ENCODE results near the gene ST3GAL2. TPM values are rescaled to one million over a fixed set of nuclear protein-coding genes. Genes with fewer than 3 reads are reported as not detected.
"Not testable (repeated sequence)": the region's sequence is repeated elsewhere in the genome, so short reads cannot be mapped to it uniquely, and the experiment has no call there.

ST3GAL2 gene
- total RNA-seq, 3 donors from 2014 or later = 15.0 to 18.1 (median 15.6) TPM

DNA sequence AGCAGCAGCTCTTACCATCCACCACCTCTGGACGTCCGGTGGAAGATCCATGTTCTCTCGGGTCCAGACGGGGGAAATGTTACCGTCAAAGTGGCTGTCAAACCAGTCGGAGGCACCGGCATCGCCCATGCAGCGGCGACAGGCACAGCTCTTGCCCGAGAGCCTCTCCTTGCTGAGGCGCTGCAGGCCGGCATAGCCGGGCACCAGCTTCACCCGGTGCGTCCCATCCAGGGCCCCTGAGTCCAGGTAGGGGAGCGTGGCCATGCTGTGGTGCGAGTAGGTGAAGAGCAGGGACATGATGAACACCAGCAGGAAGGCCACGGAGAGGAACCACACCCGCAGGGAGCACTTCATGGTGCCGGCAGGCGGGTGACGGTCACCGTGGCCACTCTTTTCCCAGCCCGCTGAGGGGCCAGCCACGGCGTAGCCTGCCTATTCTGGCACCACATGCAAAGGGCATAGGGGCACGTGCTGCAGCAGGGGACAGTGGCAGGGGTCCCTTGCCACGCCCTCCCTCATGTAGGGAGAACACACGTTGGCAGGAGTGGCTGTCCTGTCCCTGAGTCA lies 40.6 kb downstream of the ST3GAL2 start:
- no peak for ATAC-seq
- peaks cover 5% of the 10 kb centered on the region for H3K4me1 Mint-ChIP-seq (ENCODE audit: low read depth)
- peaks cover 2% of the 10 kb centered on the region for H3K36me3 Mint-ChIP-seq (ENCODE audit: insufficient read depth)
- DNase-seq = no peak
- H3K4me3 Mint-ChIP-seq = no peak overlapping the region
- H3K27me3 Mint-ChIP-seq (ENCODE audit: low read depth) = no peaks in the 10 kb centered on the region
- H3K9me3 Mint-ChIP-seq = no peaks in the 10 kb centered on the region

DNA sequence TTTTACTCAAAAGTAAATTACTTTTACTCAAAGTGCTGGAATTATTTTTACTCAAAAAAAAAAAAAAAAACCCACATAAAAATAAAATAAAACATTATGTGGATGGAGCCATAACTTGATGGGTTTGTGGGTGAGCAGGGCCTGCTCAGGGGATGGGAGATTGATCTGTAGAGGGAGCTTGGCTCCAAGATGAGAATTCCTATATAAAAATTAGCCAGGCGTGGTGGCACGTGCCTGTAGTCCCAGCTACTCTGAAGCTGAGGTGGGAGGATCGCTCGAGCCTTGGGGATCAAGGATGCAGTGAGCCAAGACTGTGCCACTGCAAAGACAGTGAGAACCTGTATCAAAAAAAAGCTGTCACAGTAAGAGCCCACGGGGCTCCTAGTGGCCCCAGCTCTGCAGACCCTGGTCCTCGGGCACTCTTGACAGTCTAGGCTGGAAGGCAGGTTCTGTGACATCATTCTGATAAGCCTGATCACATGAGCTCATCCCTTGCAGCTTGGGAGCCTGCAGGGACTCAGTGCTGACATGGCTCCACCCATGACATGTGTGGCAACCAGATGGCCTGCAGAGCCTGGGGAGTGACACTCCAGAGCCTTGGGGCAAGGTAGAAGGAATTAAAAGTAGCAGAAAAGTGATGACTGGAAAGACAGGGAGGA lies 42.5 kb downstream of the ST3GAL2 start:
- Mint-ChIP-seq H3K4me3 (no peak overlapping the region), H3K36me3 (ENCODE audit: insufficient read depth) (peaks cover 2% of the 10 kb centered on the region), H3K27me3 (ENCODE audit: low read depth) (no peaks in the 10 kb centered on the region), H3K4me1 (ENCODE audit: low read depth) (peaks cover under 1% of the 10 kb centered on the region), H3K9me3 (no peaks in the 10 kb centered on the region)
- ATAC-seq = no peak
- DNase-seq = no peak

DNA sequence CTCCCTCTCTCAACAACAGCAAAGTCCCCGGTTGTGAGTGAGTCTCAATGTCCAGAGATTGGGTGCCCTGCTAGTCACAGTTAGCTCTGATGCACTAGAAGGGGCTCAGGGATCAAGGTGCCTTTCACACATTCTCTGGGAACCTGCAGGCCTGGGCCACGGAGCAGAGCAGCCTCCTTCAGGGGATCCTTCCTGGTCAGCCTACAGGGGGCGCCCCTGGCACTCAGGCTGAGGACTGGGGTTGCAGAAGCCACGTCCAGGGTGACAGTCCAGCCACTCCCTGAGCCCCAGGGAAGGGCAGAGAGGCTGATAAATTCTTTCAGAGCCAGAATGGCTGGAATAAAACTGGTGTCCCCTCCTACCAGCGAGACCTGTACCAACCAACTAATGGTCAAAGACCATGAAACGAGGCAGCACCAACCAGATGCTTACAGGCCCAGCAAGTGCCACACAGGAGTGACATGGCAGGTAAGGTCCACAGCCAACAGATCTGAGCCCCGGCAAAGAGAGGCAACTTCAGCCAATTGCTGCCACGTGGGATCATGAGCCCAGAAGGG lies 43.5 kb downstream of the ST3GAL2 start:
- Mint-ChIP-seq H3K36me3 (ENCODE audit: insufficient read depth) (peaks cover 2% of the 10 kb centered on the region), H3K9me3 (no peaks in the 10 kb centered on the region)

DNA sequence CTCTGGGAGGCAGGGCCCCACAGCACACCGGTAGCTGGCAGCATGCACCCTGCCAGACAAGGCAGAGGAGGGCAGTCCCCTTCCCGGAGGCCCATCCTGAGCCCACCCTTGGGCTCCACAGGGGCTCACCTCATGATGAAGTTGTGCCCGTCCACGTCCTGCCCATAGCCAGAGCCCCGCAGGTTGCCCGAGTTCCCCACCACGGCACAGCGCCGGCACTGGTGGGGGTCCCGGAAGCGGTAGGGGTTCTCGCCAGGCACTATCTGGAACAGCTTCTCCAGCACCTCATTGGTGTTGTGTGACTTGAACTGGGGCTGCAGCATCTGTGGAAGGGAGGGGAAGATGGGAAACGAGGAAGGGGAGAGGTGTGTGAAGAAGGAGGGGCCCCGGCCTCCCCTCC lies 44.0 kb downstream of the ST3GAL2 start:
- H3K36me3 Mint-ChIP-seq (ENCODE audit: insufficient read depth) = peaks cover 2% of the 10 kb centered on the region
- H3K4me1 Mint-ChIP-seq (ENCODE audit: low read depth) = peaks cover 2% of the 10 kb centered on the region
- no peaks in the 10 kb centered on the region for H3K27me3 Mint-ChIP-seq (ENCODE audit: low read depth)
- DNase-seq (no peak), ATAC-seq (no peak)
- no peak overlapping the region for H3K4me3 Mint-ChIP-seq
- H3K9me3 Mint-ChIP-seq = no peaks in the 10 kb centered on the region

More for the DNA sequence above, 43.5 kb downstream of the ST3GAL2 start:
- Mint-ChIP-seq H3K4me1 (ENCODE audit: low read depth) (peaks cover 2% of the 10 kb centered on the region), H3K4me3 (no peak overlapping the region), H3K27me3 (ENCODE audit: low read depth) (no peaks in the 10 kb centered on the region)
- peak; percentile 71 for ATAC-seq
- DNase-seq = peak; percentile 59

DNA sequence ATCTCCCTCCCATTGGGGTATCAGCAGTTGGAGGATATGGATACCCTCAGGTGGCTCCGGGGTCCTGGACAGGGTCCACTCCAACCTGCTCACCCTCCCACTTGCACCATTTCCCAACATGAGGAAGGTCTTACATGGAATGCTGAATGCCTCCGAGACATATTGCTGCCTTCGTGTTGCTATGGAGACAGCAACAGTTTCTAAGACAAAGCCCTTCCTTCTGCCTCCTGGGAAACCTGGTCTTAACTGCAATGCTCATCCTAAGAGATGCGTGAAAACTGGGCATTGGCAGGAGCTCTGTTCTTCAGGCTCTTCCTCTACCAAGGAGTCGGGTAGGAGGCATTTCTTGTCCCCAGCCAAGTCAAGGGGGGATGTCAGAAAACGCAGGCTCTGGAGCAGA lies 45.2 kb downstream of the ST3GAL2 start:
- no peak overlapping the region for H3K4me3 Mint-ChIP-seq
- no peak for ATAC-seq
- H3K9me3 Mint-ChIP-seq = no peaks in the 10 kb centered on the region
- H3K27me3 Mint-ChIP-seq (ENCODE audit: low read depth) = no peaks in the 10 kb centered on the region
- H3K36me3 Mint-ChIP-seq (ENCODE audit: insufficient read depth) = peaks cover 2% of the 10 kb centered on the region
- H3K4me1 Mint-ChIP-seq (ENCODE audit: low read depth) = peaks cover 2% of the 10 kb centered on the region
- no peak for DNase-seq

DNA sequence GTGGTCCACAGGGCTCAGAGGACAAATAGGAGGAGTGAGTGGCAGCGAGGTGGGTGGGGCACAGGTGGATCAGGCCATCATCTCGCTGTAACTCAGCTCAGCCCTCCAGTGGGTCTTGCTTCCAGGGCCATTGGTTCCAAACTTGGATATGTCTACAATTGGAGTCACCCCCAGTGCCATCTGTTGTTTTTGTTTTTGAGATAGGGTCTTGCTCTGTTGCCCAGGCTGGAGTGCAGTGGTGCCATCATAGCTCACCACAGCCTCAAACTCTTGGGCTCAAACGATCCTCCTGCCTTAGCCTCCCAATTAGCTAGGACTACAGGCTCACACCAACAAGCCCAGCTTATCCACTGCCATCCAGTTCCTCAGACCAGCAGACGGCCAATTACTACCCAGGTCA lies 46.3 kb downstream of the ST3GAL2 start:
- DNase-seq (no peak), ATAC-seq (no peak)
- Mint-ChIP-seq H3K36me3 (ENCODE audit: insufficient read depth) (peaks cover 9% of the 10 kb centered on the region), H3K27me3 (ENCODE audit: low read depth) (no peaks in the 10 kb centered on the region), H3K9me3 (no peaks in the 10 kb centered on the region), H3K4me1 (ENCODE audit: low read depth) (peaks cover 2% of the 10 kb centered on the region), H3K4me3 (no peak overlapping the region)

DNA sequence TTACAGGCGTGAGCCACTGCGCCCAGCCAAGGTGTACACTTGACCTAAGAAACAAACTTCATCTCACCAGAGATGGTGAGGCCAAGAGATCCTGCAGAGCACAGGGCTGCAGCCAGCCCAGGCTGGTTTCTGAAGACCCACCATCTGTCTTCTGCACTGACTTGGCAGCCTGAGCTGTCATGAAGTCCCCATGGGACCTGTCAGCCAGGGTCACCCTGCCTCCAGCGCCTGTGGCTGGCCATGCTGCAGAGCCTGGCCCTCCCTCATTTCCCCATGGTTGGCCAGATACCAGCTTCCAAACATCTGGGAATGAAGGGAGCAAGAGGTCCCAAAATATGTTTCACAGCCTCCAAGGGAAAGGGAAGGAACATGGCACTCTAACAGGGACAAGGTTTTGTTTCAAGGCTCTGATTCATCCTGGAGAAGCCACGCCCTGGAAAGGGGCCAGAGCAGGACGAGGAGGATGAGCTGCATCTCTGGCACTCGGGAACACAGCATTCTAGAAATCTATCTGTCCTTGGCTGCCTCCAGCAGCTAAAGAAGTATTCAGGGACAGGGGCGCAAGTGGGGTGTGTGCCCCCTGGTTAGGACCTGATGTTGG lies 46.9 kb downstream of the ST3GAL2 start:
- Mint-ChIP-seq H3K9me3 (no peaks in the 10 kb centered on the region), H3K36me3 (ENCODE audit: insufficient read depth) (peaks cover 9% of the 10 kb centered on the region), H3K4me3 (no peak overlapping the region), H3K4me1 (ENCODE audit: low read depth) (peaks cover 2% of the 10 kb centered on the region), H3K27me3 (ENCODE audit: low read depth) (no peaks in the 10 kb centered on the region)
- no peak for DNase-seq
- ATAC-seq = no peak

DNA sequence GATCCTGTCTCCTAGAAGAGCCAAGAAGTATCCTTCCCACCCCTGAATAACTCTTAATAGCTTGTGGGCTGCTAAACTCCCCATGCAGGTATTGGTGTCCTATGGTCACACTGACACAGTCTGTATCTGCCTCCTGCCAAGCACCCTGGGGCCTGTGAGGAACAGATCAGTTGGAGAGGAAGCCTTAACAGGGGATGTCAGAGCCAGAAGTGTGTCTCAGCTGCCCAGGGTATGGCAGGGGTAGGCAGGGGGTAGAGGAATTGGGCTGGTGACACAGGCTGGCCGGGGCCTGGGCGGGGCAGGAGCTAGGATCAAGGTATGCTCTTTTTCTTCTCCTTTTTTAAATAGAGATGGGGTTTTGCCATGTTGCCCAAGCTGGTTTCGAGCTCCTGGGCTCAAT lies 47.5 kb downstream of the ST3GAL2 start:
- peaks cover 9% of the 10 kb centered on the region for H3K36me3 Mint-ChIP-seq (ENCODE audit: insufficient read depth)
- ATAC-seq (no peak), DNase-seq (no peak)
- H3K4me3 Mint-ChIP-seq = no peak overlapping the region
- H3K9me3 Mint-ChIP-seq = no peaks in the 10 kb centered on the region
- H3K27me3 Mint-ChIP-seq (ENCODE audit: low read depth) = no peaks in the 10 kb centered on the region
- peaks cover 2% of the 10 kb centered on the region for H3K4me1 Mint-ChIP-seq (ENCODE audit: low read depth)

DNA sequence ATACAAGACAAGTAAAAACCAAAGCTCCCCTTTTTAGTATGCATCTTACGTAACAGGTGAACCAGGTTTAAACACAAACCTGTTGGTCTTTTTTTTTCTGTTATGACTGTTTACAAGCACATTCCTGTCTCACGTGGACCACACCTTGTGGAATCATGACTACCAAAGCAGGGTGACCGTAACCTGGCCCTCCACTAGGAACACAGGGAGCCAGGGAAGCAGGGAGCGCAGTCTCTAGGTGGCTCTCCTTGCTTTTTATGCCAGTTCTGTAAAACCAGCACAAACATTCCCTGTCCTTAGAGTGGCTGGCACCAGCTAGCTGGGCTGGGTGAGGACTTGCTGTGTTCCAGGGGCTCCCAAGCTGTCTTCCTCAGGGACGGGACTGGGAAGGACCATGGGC lies 48.1 kb downstream of the ST3GAL2 start:
- peaks cover 9% of the 10 kb centered on the region for H3K36me3 Mint-ChIP-seq (ENCODE audit: insufficient read depth)
- H3K9me3 Mint-ChIP-seq = no peaks in the 10 kb centered on the region
- no peak overlapping the region for H3K4me3 Mint-ChIP-seq
- no peaks in the 10 kb centered on the region for H3K27me3 Mint-ChIP-seq (ENCODE audit: low read depth)
- DNase-seq (no peak), ATAC-seq (no peak)
- peaks cover 2% of the 10 kb centered on the region for H3K4me1 Mint-ChIP-seq (ENCODE audit: low read depth)

DNA sequence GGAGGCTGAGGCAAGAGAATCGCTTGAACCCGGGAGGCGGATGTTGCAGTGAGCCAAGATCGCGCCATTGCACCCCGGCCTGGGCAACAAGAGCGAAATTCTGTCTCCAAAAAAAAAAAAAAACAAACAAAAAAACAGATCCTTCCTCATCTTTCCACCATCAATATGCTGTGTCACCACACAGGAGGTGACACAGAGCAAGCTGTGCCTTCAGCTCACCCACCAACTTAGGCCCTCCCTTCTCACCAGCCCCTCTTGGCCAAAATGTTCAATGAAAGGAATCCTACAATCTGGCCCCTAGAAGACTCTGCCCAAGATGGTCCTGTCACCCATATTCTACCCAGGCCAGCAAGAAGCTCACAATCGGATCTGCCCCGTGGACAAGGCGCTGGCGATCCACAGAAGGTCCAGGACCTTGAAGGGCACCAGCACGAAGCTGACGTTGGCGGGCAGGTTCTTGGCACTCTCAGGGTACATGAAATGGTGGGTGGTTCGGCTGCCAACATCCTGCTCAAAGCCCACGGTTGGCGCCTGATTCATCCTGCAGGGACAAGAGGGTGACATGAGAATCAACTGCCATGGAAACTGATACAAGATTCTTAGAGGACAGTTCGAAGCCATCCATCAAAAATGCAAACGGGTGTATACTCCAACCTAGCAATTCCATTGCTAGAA lies 50.8 kb downstream of the ST3GAL2 start:
- Mint-ChIP-seq H3K27me3 (ENCODE audit: low read depth) (no peaks in the 10 kb centered on the region), H3K4me1 (ENCODE audit: low read depth) (peaks cover 2% of the 10 kb centered on the region), H3K36me3 (ENCODE audit: insufficient read depth) (peaks cover 9% of the 10 kb centered on the region), H3K4me3 (no peak overlapping the region), H3K9me3 (no peaks in the 10 kb centered on the region)
- ATAC-seq (no peak), DNase-seq (no peak)

DNA sequence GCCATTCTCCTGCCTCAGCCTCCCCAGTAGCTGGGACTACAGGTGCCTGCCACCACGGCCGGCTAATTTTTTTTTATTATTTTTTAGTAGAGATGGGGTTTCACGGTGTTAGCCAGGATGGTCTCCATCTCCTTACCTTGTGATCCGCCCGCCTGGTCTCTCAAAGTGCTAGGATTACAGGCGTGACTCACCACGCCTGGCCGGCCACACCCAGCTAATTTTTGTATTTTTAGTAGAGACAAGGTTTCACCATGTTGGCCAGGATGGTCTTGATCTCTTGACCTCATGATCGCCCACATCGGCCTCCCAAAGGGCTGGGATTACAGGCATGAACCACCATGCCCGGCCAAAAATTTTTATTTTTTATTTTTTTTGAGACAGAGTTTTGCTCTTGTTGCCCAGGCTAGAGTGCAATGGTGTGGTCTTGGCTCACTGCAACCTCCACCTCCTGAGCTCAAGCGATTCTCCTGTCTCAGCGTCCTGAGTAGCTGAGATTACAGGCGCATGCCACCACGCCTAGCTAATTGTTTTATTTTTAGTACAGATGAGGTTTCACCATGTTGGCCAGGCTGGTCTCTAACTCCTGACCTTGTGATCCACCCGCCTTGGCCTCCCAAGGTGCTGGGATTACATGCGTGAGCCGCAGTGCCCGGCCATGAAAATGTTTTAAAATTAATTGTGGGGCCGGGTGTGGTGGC lies 52.5 kb downstream of the ST3GAL2 start:
- not testable (repeated sequence) for DNase-seq

DNA sequence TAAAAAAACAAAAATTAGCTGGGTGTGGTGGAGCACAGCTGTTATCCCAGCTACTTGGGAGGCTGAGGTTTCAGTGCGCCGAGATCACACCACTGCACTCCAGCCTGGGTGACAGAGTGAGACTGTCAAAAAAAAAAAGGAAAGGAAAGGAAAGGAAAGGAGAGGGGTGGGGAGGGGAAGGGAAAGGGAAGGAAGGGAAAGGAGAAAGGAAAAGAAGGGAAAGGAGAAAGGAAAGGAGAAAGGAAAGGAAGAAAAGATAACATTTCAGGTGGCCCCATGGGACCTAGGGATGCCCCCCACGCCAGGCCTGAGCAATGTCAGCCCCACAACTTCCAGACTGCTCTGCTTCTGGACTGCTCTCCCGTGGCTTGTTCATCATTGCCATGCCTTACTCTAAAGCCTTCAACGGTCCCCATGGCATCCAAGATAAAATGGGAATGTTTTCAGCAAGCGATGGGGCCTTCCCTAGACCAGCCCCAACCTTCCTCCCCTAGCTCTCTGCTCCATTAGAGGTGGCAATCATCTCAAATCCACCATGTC lies 55.4 kb downstream of the ST3GAL2 start:
- DNase-seq (no peak), ATAC-seq (no peak)
- peaks cover 8% of the 10 kb centered on the region for H3K36me3 Mint-ChIP-seq (ENCODE audit: insufficient read depth)
- H3K9me3 Mint-ChIP-seq = no peaks in the 10 kb centered on the region
- H3K4me3 Mint-ChIP-seq = no peak overlapping the region
- no peaks in the 10 kb centered on the region for H3K27me3 Mint-ChIP-seq (ENCODE audit: low read depth)
- peaks cover 14% of the 10 kb centered on the region for H3K4me1 Mint-ChIP-seq (ENCODE audit: low read depth)

More for the DNA sequence above, 52.5 kb downstream of the ST3GAL2 start:
- ATAC-seq; H3K4me3 Mint-ChIP-seq; H3K36me3 Mint-ChIP-seq (ENCODE audit: insufficient read depth); H3K4me1 Mint-ChIP-seq (ENCODE audit: low read depth); H3K27me3 Mint-ChIP-seq (ENCODE audit: low read depth); H3K9me3 Mint-ChIP-seq: not testable (repeated sequence)

DNA sequence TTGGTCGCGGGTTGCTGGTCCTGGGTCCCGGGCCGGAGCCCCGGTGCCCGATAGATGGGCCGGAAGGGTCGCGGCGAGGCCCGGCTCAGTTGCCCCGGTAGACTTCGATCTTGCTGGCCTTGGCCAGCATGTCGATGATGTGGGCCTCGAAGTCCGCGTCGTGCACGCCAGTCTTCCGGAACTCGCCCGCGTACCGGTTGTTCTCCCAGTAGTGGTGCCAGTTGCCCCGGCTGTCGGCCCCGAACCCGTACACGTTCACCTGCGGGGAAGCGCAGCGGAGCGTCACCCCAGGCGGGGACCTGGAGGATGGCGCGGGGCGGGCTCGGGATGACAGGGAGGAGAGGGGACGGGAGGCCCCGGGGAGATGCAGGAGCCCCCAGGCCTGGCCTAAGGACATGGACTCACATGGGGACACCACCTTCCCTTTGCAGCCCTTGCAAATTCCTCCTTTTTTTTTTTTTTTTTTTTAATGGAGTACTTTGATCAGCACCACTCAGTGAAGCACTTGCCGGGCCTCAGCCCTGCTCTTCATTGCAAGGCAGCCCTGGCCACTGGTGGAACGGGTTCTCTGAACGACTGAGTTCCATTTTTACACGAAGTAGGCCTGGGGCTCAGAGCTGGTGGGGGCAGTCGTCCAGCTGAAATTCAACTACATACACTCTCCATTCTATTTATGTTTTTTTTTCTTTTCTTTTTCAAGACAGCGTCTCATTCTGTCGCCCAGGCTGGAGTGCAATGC lies 57.1 kb downstream of the ST3GAL2 start:
- DNase-seq (no peak), ATAC-seq (peak; percentile 12 to 20)
- no peaks in the 10 kb centered on the region for H3K27me3 Mint-ChIP-seq (ENCODE audit: low read depth)
- H3K4me1 Mint-ChIP-seq (ENCODE audit: low read depth) = peaks cover 17% of the 10 kb centered on the region
- no peaks in the 10 kb centered on the region for H3K9me3 Mint-ChIP-seq
- H3K36me3 Mint-ChIP-seq (ENCODE audit: insufficient read depth) = peaks cover 6% of the 10 kb centered on the region
- H3K4me3 Mint-ChIP-seq = peak overlapping the region; percentile 96

Measured in activated T-cell treated with anti-CD3 and anti-CD28 coated beads, Interleukin-2, amount 50 U/mL, for 4 hours (primary cell).